DND-41 (cell line): ENCODE results near the gene CD80.

Experiments
- ATAC-seq: fragments of 200-7000 bp; cut with Tn5 transposase; 3 replicates; pipeline ENCODE4 v1.9.1; 2021; ENCODE audit warnings: low read depth; ENCODE audit not compliant: insufficient read depth
- DNase-seq: peaks from one replicate; pipeline ENCODE4 v3.0.0-alpha.2; 2020
- H2AFZ ChIP-seq: 2 replicates; pipeline ENCODE4 v1.6.0; 2012; ENCODE audit warnings: low read depth, low read length
- H3K27ac ChIP-seq: 2 replicates; pipeline ENCODE4 v1.5.1; 2012; ENCODE audit warnings: low read length, inconsistent platforms
- H3K27me3 ChIP-seq: fragments of 200-600 bp; sonication (generic); 2 replicates; pipeline ENCODE4 v1.6.0; 2012; ENCODE audit warnings: low read length, mild to moderate bottlenecking, inconsistent platforms; ENCODE audit not compliant: insufficient read depth, poor library complexity
- H3K36me3 ChIP-seq: 2 replicates; pipeline ENCODE4 v1.5.1; 2012; ENCODE audit warnings: low read length, inconsistent platforms; ENCODE audit not compliant: insufficient read depth
- H3K4me1 ChIP-seq: 2 replicates; pipeline ENCODE4 v1.5.1; 2012; ENCODE audit warnings: mild to moderate bottlenecking, low read length; ENCODE audit not compliant: insufficient read depth
- H3K4me2 ChIP-seq: 2 replicates; pipeline ENCODE4 v1.6.0; 2012; ENCODE audit warnings: mild to moderate bottlenecking, moderate library complexity, low read length, inconsistent platforms; ENCODE audit not compliant: insufficient read depth
- H3K4me3 ChIP-seq, 2 experiments: fragments of 200-600 bp in 1 of 2; shearing (Covaris generic) in 1 of 2; 2 replicates each; pipeline ENCODE4 v1.5.1; 2012 to 2016; ENCODE audit warnings: inconsistent platforms in 2 of 2, low read length in 2 of 2, mild to moderate bottlenecking in 2 of 2, low read depth in 1 of 2, moderate library complexity in 1 of 2
- H3K79me2 ChIP-seq: 2 replicates; pipeline ENCODE4 v1.6.0; 2012; ENCODE audit warnings: low read length, inconsistent platforms; ENCODE audit not compliant: insufficient read depth
- H3K9ac ChIP-seq: 2 replicates; pipeline ENCODE4 v1.6.0; 2012; ENCODE audit warnings: low read depth, mild to moderate bottlenecking, inconsistent platforms, low read length, moderate library complexity
- H3K9me3 ChIP-seq: 2 replicates; pipeline ENCODE4 v1.5.1; 2012; ENCODE audit warnings: low read length, moderate library complexity, mild to moderate bottlenecking, inconsistent platforms; ENCODE audit not compliant: insufficient read depth, severe bottlenecking
- H4K20me1 ChIP-seq: 2 replicates; pipeline ENCODE4 v1.6.0; 2012; ENCODE audit warnings: low read length; ENCODE audit not compliant: insufficient read depth
- CTCF ChIP-seq: IDR thresholded peaks from 2 replicates; pipeline ENCODE4 v1.5.1; 2012; ENCODE audit warnings: borderline replicate concordance, low read length, moderate library complexity, mild to moderate bottlenecking; ENCODE audit not compliant: poor library complexity, severe bottlenecking; ENCODE audit errors: extremely low read depth
- EZH2 ChIP-seq: IDR thresholded peaks from 3 replicates; pipeline ENCODE4 v1.6.1; 2012; ENCODE audit warnings: borderline replicate concordance, low read depth, mild to moderate bottlenecking, moderate library complexity, low read length, inconsistent platforms; ENCODE audit not compliant: severe bottlenecking

CD80 gene

GRCh38 chr3:119586733-119587172 is 27.3 kb upstream of the CD80 start:
- no peak for DNase-seq
- Histone ChIP-seq H3K9ac (no peak overlapping the region), H3K27ac (no peak overlapping the region), H3K9me3 (peaks cover 2% of the 10 kb centered on the region), H3K4me2 (no peak overlapping the region), H3K27me3 (no peaks in the 10 kb centered on the region), H3K4me3 (no peak overlapping the region), H3K4me1 (no peaks in the 10 kb centered on the region), H4K20me1 (no peaks in the 10 kb centered on the region), H3K36me3 (no peaks in the 10 kb centered on the region), H2AFZ (no peak overlapping the region), H3K79me2 (no peaks in the 10 kb centered on the region)
- no peak for TF ChIP-seq CTCF
- no peak for TF ChIP-seq EZH2
- ATAC-seq = no peak

- H3K36me3 ChIP-seq = no peaks in the 10 kb centered on the region
- peaks cover 2% of the 10 kb centered on the region for H3K9me3 ChIP-seq
- no peak for DNase-seq
- H3K4me3 ChIP-seq = no peak overlapping the region
- H3K27me3 ChIP-seq = no peaks in the 10 kb centered on the region
- no peaks in the 10 kb centered on the region for H3K4me1 ChIP-seq
- TF ChIP-seq CTCF (no peak), EZH2 (no peak)
- no peaks in the 10 kb centered on the region for H3K79me2 ChIP-seq
- no peaks in the 10 kb centered on the region for H4K20me1 ChIP-seq
- no peak overlapping the region for H3K4me2 ChIP-seq
- no peak overlapping the region for H2AFZ ChIP-seq
- H3K9ac ChIP-seq = no peak overlapping the region
- H3K27ac ChIP-seq = no peak overlapping the region
- ATAC-seq = no peak
Observed at GRCh38 chr3:119585856-119586570, 26.6 kb upstream of the CD80 start.

- TF ChIP-seq CTCF (no peak), EZH2 (no peak)
- Histone ChIP-seq H3K36me3 (no peaks in the 10 kb centered on the region), H3K9ac (no peak overlapping the region), H3K4me2 (no peak overlapping the region), H3K79me2 (no peaks in the 10 kb centered on the region), H2AFZ (no peak overlapping the region), H3K9me3 (no peaks in the 10 kb centered on the region), H3K4me3 (no peak overlapping the region), H3K27ac (no peak overlapping the region), H3K27me3 (no peaks in the 10 kb centered on the region), H4K20me1 (no peaks in the 10 kb centered on the region), H3K4me1 (no peaks in the 10 kb centered on the region)
- DNase-seq = no peak
- ATAC-seq = no peak
Observed at GRCh38 chr3:119585208-119585607, 25.8 kb upstream of the CD80 start.

- no peak for ATAC-seq
- H4K20me1 ChIP-seq = no peaks in the 10 kb centered on the region
Observed at GRCh38 chr3:119582178-119582577, 22.8 kb upstream of the CD80 start.

More at GRCh38 chr3:119582178-119582577, 22.8 kb upstream of the CD80 start:
- no peak overlapping the region for H3K27ac ChIP-seq
- no peak overlapping the region for H3K9ac ChIP-seq
- no peak for TF ChIP-seq EZH2
- no peaks in the 10 kb centered on the region for H3K36me3 ChIP-seq
- H3K27me3 ChIP-seq = no peaks in the 10 kb centered on the region
- H3K4me2 ChIP-seq = no peak overlapping the region
- H3K4me1 ChIP-seq = no peaks in the 10 kb centered on the region
- no peaks in the 10 kb centered on the region for H3K79me2 ChIP-seq
- H3K9me3 ChIP-seq = no peaks in the 10 kb centered on the region
- H3K4me3 ChIP-seq = no peak overlapping the region
- DNase-seq = no peak
- H2AFZ ChIP-seq = no peak overlapping the region
